H1 (cell line): Measurements from ENCODE around the gene CNOT3. TPM values are rescaled to one million over a fixed set of nuclear protein-coding genes. Genes with fewer than 3 reads are reported as not detected.

Experiments used
- CTCF ChIA-PET: fragments of 300-600 bp; sonication (Branson Sonifier 250); formaldehyde crosslinking; loops from one replicate; lab custom pipeline; 2021; ENCODE audit not compliant: partially characterized antibody; lab: Charles Lee
- POLR2A ChIA-PET: fragments of 300-600 bp; sonication (Branson Sonifier 250); formaldehyde crosslinking; loops from one replicate; lab custom pipeline; 2021; ENCODE audit warnings: inconsistent platforms; ENCODE audit not compliant: partially characterized antibody; lab: Charles Lee
- DNase-seq, 2 experiments: peaks; one replicate each; pipeline versions ENCODE4 v3.0.0 to v3.0.0-alpha.2; 2010 to 2022; ENCODE audit warnings: low spot score in 2 of 2, low read depth in 1 of 2, mixed read lengths in 1 of 2
- FAIRE-seq: peaks from 2 replicates; lab custom pipeline; 2011; peaks lifted over from hg19 to GRCh38; lab: Jason Lieb, UNC
- H2AFZ ChIP-seq: 2 replicates; pipeline ENCODE4 v1.8.1; 2012; ENCODE audit warnings: low read length, inconsistent platforms
- H2AK5ac ChIP-seq: 2 replicates; pipeline ENCODE4 v1.6.1; 2013; ENCODE audit warnings: low read depth, low read length
- H2BK120ac ChIP-seq: replicated peaks from 2 replicates; pipeline ENCODE3; 2013; ENCODE audit warnings: low read depth, low read length, inconsistent platforms
- H2BK12ac ChIP-seq: 2 replicates; pipeline ENCODE4 v1.6.1; 2013; ENCODE audit warnings: low read depth, low read length
- H2BK15ac ChIP-seq: 2 replicates; pipeline ENCODE4 v1.6.1; 2013; ENCODE audit warnings: low read length
- H2BK20ac ChIP-seq: 2 replicates; pipeline ENCODE4 v1.6.1; 2013; ENCODE audit warnings: low read length
- H2BK5ac ChIP-seq: 2 replicates; pipeline ENCODE4 v1.6.1; 2013; ENCODE audit warnings: low read depth, low read length
- H3K14ac ChIP-seq: 2 replicates; pipeline ENCODE4 v1.6.1; 2013; ENCODE audit warnings: inconsistent platforms; ENCODE audit not compliant: insufficient read length
- H3K18ac ChIP-seq: 2 replicates; pipeline ENCODE4 v1.6.1; 2013; ENCODE audit warnings: low read length; ENCODE audit errors: extremely low read depth
- H3K23ac ChIP-seq: 2 replicates; pipeline ENCODE4 v1.6.1; 2013; ENCODE audit warnings: inconsistent platforms; ENCODE audit not compliant: insufficient read length
- H3K23me2 ChIP-seq: 2 replicates; pipeline ENCODE4 v1.6.1; 2013; ENCODE audit warnings: low read depth, low read length
- H3K27ac ChIP-seq: 2 replicates; pipeline ENCODE4 v1.6.1; 2011; ENCODE audit warnings: low read depth, low read length, inconsistent platforms
- H3K27me3 ChIP-seq, 4 experiments: replicated peaks in 1 of 4; 1 replicate in 1 of 4; 2 replicates in 3 of 4; pipeline versions ENCODE4 v1.6.1 to v1.8.1; 2011 to 2013; ENCODE audit warnings: low read length in 3 of 4, mild to moderate bottlenecking in 3 of 4, inconsistent platforms in 2 of 4, mixed read lengths in 2 of 4, moderate library complexity in 1 of 4; ENCODE audit not compliant: control insufficient read depth in 3 of 4, insufficient read depth in 3 of 4; ENCODE audit errors: extremely low read depth in 1 of 4
- H3K36me3 ChIP-seq, 4 experiments: 2 replicates each; pipeline versions ENCODE4 v1.6.1 to v1.8.1; 2011 to 2013; ENCODE audit warnings: mild to moderate bottlenecking in 4 of 4, low read length in 3 of 4, moderate library complexity in 2 of 4, control low read depth in 1 of 4, inconsistent platforms in 1 of 4; ENCODE audit not compliant: insufficient read depth in 4 of 4, control insufficient read depth in 2 of 4
- H3K4ac ChIP-seq: replicated peaks from 2 replicates; pipeline ENCODE3; 2013; ENCODE audit warnings: low read length, low read depth, mixed read lengths, inconsistent platforms; ENCODE audit not compliant: insufficient read length
- H3K4me1 ChIP-seq, 4 experiments: replicated peaks in 1 of 4; 1 replicate in 1 of 4; 2 replicates in 3 of 4; pipeline versions ENCODE4 v1.6.1 to v1.8.1; 2011 to 2013; ENCODE audit warnings: low read length in 3 of 4, inconsistent platforms in 2 of 4, mixed read lengths in 1 of 4; ENCODE audit not compliant: insufficient read depth in 4 of 4, control insufficient read depth in 3 of 4
- H3K4me2 ChIP-seq, 2 experiments: 2 replicates each; pipeline versions ENCODE4 v1.6.1 to v1.8.1; 2011 to 2013; ENCODE audit warnings: low read depth in 2 of 2, low read length in 2 of 2, control low read depth in 1 of 2, inconsistent platforms in 1 of 2, mild to moderate bottlenecking in 1 of 2; ENCODE audit not compliant: insufficient read depth in 1 of 2
- H3K4me3 ChIP-seq, 4 experiments: fragments of 200-600, 300-600 bp in 1 of 4; sonication (generic), shearing (Covaris generic), sonication (Bioruptor Twin) in 1 of 4; 2 replicates each; pipeline versions ENCODE4 v1.5.1 to v1.8.1; 2011 to 2016; ENCODE audit warnings: low read length in 4 of 4, low read depth in 3 of 4, control low read depth in 2 of 4, inconsistent platforms in 2 of 4, mild to moderate bottlenecking in 2 of 4, mixed read lengths in 1 of 4, moderate library complexity in 1 of 4; ENCODE audit not compliant: insufficient read depth in 2 of 4; ENCODE audit errors: extremely low read depth in 1 of 4
- H3K56ac ChIP-seq: replicated peaks from 2 replicates; pipeline ENCODE3; 2013; ENCODE audit warnings: low read depth, mild to moderate bottlenecking, mixed read lengths, low read length, inconsistent platforms; ENCODE audit not compliant: insufficient read length
- H3K79me1 ChIP-seq: 2 replicates; pipeline ENCODE4 v1.6.1; 2013; ENCODE audit warnings: low read depth, low read length, control low read depth
- H3K79me2 ChIP-seq, 2 experiments: 2 replicates each; pipeline versions ENCODE4 v1.6.1 to v1.8.1; 2012 to 2013; ENCODE audit warnings: low read length in 2 of 2, mild to moderate bottlenecking in 2 of 2, inconsistent platforms in 1 of 2; ENCODE audit not compliant: insufficient read depth in 2 of 2, control insufficient read depth in 1 of 2
- H3K9ac ChIP-seq, 4 experiments: replicated peaks in 1 of 4; 1 replicate in 1 of 4; 2 replicates in 3 of 4; pipeline versions ENCODE4 v1.6.1 to v1.8.1; 2011 to 2013; ENCODE audit warnings: low read depth in 3 of 4, low read length in 3 of 4, control low read depth in 2 of 4, mild to moderate bottlenecking in 2 of 4, moderate library complexity in 2 of 4, inconsistent platforms in 1 of 4; ENCODE audit errors: extremely low read depth in 1 of 4
- H3K9me3 ChIP-seq, 2 experiments: 2 replicates each; pipeline versions ENCODE4 v1.6.1 to v1.8.1; 2012 to 2013; ENCODE audit warnings: mild to moderate bottlenecking in 2 of 2, moderate library complexity in 2 of 2, control low read depth in 1 of 2, inconsistent platforms in 1 of 2, low read depth in 1 of 2, low read length in 1 of 2, mixed read lengths in 1 of 2; ENCODE audit not compliant: insufficient read depth in 2 of 2
- H4K20me1 ChIP-seq, 2 experiments: replicated peaks in 1 of 2; 2 replicates each; pipeline versions ENCODE3 to v1.8.1; 2011 to 2013; ENCODE audit warnings: inconsistent platforms in 2 of 2, low read length in 2 of 2, mild to moderate bottlenecking in 1 of 2; ENCODE audit not compliant: insufficient read depth in 2 of 2, control insufficient read depth in 1 of 2
- H4K5ac ChIP-seq: 2 replicates; pipeline ENCODE4 v1.6.1; 2013; ENCODE audit warnings: low read length, low read depth, mixed read lengths, inconsistent platforms; ENCODE audit not compliant: insufficient read length
- H4K8ac ChIP-seq: 2 replicates; pipeline ENCODE4 v1.8.0; 2013; ENCODE audit warnings: mild to moderate bottlenecking, moderate library complexity, low read length, inconsistent platforms; ENCODE audit not compliant: insufficient read depth; ENCODE audit errors: extremely low read depth
- H4K91ac ChIP-seq: replicated peaks from 2 replicates; pipeline ENCODE3; 2013; ENCODE audit warnings: low read length, mixed read lengths, inconsistent platforms; ENCODE audit not compliant: insufficient read length
- ATF2 ChIP-seq: IDR thresholded peaks from 2 replicates; pipeline ENCODE4 v1.6.1; 2012; ENCODE audit warnings: low read length, inconsistent platforms
- BACH1 ChIP-seq: IDR thresholded peaks from 2 replicates; pipeline ENCODE4 v1.6.1; 2012; ENCODE audit warnings: low read length, improper control_type of control experiment
- EP300 ChIP-seq, 2 experiments: IDR thresholded peaks; 1 replicate in 1 of 2; 2 replicates in 1 of 2; pipeline ENCODE4 v1.6.1; 2011 to 2012; ENCODE audit warnings: low read depth in 2 of 2, low read length in 2 of 2, mild to moderate bottlenecking in 2 of 2, borderline replicate concordance in 1 of 2, inconsistent platforms in 1 of 2, moderate library complexity in 1 of 2
- HDAC2 ChIP-seq, 2 experiments: fragments of 300-600 bp in 1 of 2; sonication (generic) in 1 of 2; IDR thresholded peaks; 2 replicates each; pipeline ENCODE4 v1.6.1; 2011 to 2012; ENCODE audit warnings: low read depth in 2 of 2, low read length in 2 of 2, mild to moderate bottlenecking in 2 of 2, moderate library complexity in 2 of 2, borderline replicate concordance in 1 of 2, inconsistent platforms in 1 of 2
- JUND ChIP-seq: IDR thresholded peaks from 2 replicates; pipeline ENCODE4 v1.6.1; 2011; ENCODE audit warnings: mild to moderate bottlenecking, improper control_type of control experiment, low read length
- KDM4A ChIP-seq: IDR thresholded peaks from one replicate; pipeline ENCODE4 v1.7.1; 2012; ENCODE audit warnings: low read depth, mild to moderate bottlenecking, moderate library complexity, low read length, inconsistent platforms; ENCODE audit not compliant: severe bottlenecking
- WGBS, 2 experiments: shearing (Covaris generic) in 1 of 2; methylation state at CpG; one replicate each; pipeline versions ENCODE4 v1.1.6 to v1.1.7; 2013 to 2015; ENCODE audit warnings: low lambda C conversion rate in 2 of 2, mixed read lengths in 2 of 2, inconsistent platforms in 1 of 2, low coverage in 1 of 2, missing lambda C conversion rate in 1 of 2; ENCODE audit not compliant: insufficient replicate concordance in 2 of 2, insufficient coverage in 1 of 2, insufficient read length in 1 of 2; ENCODE audit errors: extremely low coverage in 1 of 2, missing lambda C conversion rate in 1 of 2; 5-methylcytosine and 5-hydroxymethylcytosine counted together
- polyA plus RNA-seq, 7 experiments: library from polyadenylated mRNA; depleted of rRNA in 3 of 7; stranded (reverse) in 5 of 7; unstranded in 2 of 7; fragments of >200 nt in 5 of 7; fragments of 200-250 nt in 2 of 7; gene quantifications; 1 replicate in 5 of 7; 2 replicates in 1 of 7; 4 replicates in 1 of 7; pipeline versions ENCODE4 v1.2.1 to v1.2.3, GENCODE V29; 2011 to 2013; ENCODE audit warnings: missing spikeins in 2 of 7, mixed read lengths in 2 of 7
- total RNA-seq: library from RNA; stranded (reverse); fragmentation: NEBNext Ultra II Directional; extraction: Animal tissue kit (Norgen Biotek cat#: 25700); gene quantifications from 2 replicates; pipeline ENCODE4 v1.2.1, GENCODE V29; 2021
- TF ChIP-seq, protein P1 (sequence below), 3 experiments: IDR thresholded peaks; 1 replicate in 2 of 3; 2 replicates in 1 of 3; pipeline versions ENCODE4 v1.5.1 to v1.6.1; 2011; ENCODE audit warnings: low read length in 3 of 3, mild to moderate bottlenecking in 3 of 3, inconsistent platforms in 2 of 3, low read depth in 1 of 3, moderate library complexity in 1 of 3; ENCODE audit not compliant: insufficient read depth in 1 of 3; ENCODE audit errors: control extremely low read depth in 1 of 3

The CNOT3 gene
- total and polyA plus RNA-seq, 2 of the 8 experiments (the other 6 are each of a cell fraction or from before 2014, with no cell fraction given), result 21.2 to 86.4 TPM

GRCh38 chr19:54151362-54152035 is 13.9 kb downstream of the CNOT3 start:
- no peak overlapping the region for H3K27ac ChIP-seq
- no peak overlapping the region for H2BK12ac ChIP-seq
- no peaks in the 10 kb centered on the region for H3K4me1 ChIP-seq
- peaks cover 42 to 87% (median 78%) of the 10 kb centered on the region in 4 experiments for H3K36me3 ChIP-seq
- H2BK5ac ChIP-seq, result no peak overlapping the region
- no peak overlapping the region for H3K9ac ChIP-seq
- H3K79me2 ChIP-seq, result no peaks in the 10 kb centered on the region
- no peak overlapping the region for H3K4me2 ChIP-seq
- no peak overlapping the region for H3K18ac ChIP-seq
- 95% methylated on average over 20 of the region's 23 CpGs; no CpG with 5 or more reads in 1 of the 2 experiments for WGBS, 2 experiments
- H3K4me3 ChIP-seq, result no peak overlapping the region
- no peak overlapping the region; the same call in 1 of the 2 replicates for H4K8ac ChIP-seq
- H3K23ac ChIP-seq, result no peak overlapping the region
- no peaks in the 10 kb centered on the region for H3K23me2 ChIP-seq
- FAIRE-seq (no peak), DNase-seq (no peak)
- H3K14ac ChIP-seq, result no peak overlapping the region
- POLR2A ChIA-PET, result interaction anchor here (0.8 to 14.8 kb wide), 7 partner anchors 13 to 57 kb away, joined by 3 to 348 read pairs (median 4); partner anchors contain the start of genes CNOT3 and TSEN34
- H2BK20ac ChIP-seq, result no peak overlapping the region
- H4K91ac ChIP-seq, result no peak overlapping the region
- peaks cover 11 to 28% of the 10 kb centered on the region in 2 experiments for H4K20me1 ChIP-seq
- no peak overlapping the region for H3K4ac ChIP-seq
- no peak overlapping the region for H2AK5ac ChIP-seq
- H3K27me3 ChIP-seq, result no peaks in the 10 kb centered on the region
- H2AFZ ChIP-seq, result no peak overlapping the region
- H3K56ac ChIP-seq, result no peak overlapping the region
- H3K79me1 ChIP-seq, result no peaks in the 10 kb centered on the region; the same call in 1 of the 2 replicates
- no peak overlapping the region for H2BK120ac ChIP-seq
- no peaks in the 10 kb centered on the region for H3K9me3 ChIP-seq
- CTCF ChIA-PET, result no interaction called here
- no peak overlapping the region for H4K5ac ChIP-seq
- H2BK15ac ChIP-seq, result no peak overlapping the region
- TF ChIP-seq HDAC2 (IDR thresholded peaks at IDR 0.05; ENCODE audit: borderline replicate concordance in 1 of 2, low read depth in 2 of 2, low read length in 2 of 2), result no peak
- no peak for TF ChIP-seq EP300 (IDR thresholded peaks at IDR 0.05; ENCODE audit: borderline replicate concordance in 1 of 2, low read depth in 2 of 2, low read length in 2 of 2)
- TF ChIP-seq KDM4A, result no peak
- TF ChIP-seq JUND, result no peak
- TF ChIP-seq ATF2, result no peak
- no peak for TF ChIP-seq BACH1
- TF ChIP-seq, protein P1, sequence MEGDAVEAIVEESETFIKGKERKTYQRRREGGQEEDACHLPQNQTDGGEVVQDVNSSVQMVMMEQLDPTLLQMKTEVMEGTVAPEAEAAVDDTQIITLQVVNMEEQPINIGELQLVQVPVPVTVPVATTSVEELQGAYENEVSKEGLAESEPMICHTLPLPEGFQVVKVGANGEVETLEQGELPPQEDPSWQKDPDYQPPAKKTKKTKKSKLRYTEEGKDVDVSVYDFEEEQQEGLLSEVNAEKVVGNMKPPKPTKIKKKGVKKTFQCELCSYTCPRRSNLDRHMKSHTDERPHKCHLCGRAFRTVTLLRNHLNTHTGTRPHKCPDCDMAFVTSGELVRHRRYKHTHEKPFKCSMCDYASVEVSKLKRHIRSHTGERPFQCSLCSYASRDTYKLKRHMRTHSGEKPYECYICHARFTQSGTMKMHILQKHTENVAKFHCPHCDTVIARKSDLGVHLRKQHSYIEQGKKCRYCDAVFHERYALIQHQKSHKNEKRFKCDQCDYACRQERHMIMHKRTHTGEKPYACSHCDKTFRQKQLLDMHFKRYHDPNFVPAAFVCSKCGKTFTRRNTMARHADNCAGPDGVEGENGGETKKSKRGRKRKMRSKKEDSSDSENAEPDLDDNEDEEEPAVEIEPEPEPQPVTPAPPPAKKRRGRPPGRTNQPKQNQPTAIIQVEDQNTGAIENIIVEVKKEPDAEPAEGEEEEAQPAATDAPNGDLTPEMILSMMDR (IDR thresholded peaks at IDR 0.05; ENCODE audit: control extremely low read depth in 1 of 3, insufficient read depth in 1 of 3, low read depth in 1 of 3, low read length in 3 of 3), result no peak
